NCI-H446 (cell line): ENCODE measurements around the gene ZNF439.
"Not testable (repeated sequence)": the region's sequence is repeated elsewhere in the genome, so short reads cannot be mapped to it uniquely, and the experiment has no call there.

Experiments
- DNase-seq, 2 experiments: peaks; one replicate each; lab custom pipeline; 2025; lab: John Stamatoyannopoulos, UW

Gene ZNF439

DNA sequence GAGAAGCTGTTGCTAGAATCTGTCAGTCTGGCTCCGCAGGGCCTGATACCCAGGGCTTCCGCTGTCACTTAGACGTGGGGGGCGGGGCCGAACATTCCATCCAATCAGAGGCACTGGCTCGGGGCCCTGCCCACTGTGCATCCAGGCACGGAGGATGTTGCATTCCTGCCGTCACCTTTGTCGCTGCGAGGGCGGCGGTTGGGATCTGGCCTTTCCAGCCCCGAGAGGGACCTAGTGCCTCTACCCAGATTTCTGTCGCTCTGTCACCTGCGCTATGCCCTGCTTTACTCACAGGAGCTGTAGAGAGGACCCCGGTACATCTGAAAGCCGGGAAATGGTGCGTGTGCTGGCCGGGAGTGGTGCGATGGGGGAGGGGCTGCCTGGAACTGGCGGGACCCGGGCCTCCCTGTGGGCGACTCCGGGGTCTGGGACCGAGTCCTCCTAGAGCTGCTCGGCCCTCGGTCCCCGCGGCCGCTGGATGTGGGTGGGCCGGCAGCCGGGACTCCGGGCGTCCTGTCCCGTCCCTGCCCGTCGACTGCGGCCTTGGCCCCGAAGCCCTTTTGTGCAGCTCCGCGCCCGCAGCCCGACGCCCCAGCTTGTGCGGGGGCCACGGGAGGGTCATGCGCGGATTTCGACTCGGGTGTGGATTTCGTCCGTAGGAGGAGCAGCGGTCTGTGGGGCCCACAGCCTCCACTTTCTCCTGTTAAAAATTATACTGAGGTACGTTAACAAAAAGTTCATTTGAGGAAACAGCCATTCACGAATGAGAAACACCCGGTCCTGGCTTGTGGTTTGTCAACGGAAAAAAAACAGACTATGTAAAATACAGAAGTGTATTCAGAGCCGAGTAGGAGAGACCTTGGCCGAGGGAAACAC lies at the start of gene ZNF439:
ZNF439 (plus strand) TSS at position 133 of the 876 bp plus-strand sequence; CDS start at position 275, 142 bp downstream.
- peak in 1 of 2 experiments; percentile 38 for DNase-seq

DNA sequence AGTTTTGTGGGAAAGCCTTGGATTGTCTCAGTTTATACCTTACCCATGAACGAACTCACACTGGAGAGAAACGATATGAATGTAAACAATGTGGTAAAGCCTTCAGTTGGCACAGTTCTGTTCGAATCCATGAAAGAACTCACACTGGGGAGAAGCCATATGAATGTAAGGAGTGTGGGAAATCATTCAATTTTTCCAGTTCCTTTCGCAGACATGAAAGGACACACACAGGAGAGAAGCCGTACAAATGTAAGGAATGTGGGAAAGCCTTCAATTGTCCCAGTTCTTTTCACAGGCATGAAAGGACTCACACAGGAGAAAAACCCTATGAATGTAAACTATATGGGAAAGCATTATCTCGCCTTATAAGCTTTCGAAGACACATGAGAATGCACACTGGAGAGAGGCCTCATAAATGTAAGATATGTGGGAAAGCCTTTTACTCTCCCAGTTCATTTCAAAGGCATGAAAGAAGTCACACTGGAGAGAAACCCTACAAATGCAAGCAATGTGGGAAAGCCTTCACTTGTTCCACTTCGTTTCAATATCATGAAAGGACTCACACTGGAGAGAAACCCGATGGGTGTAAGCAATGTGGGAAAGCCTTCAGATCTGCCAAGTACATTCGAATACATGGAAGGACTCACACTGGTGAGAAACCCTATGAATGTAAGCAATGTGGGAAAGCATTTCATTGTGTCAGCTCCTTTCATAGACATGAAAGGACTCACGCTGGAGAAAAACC lies 42.0 kb upstream of the ZNF439 start:
- DNase-seq, result no peak

GRCh38 chr19:11807099-11807380 lies 41.5 kb upstream of the ZNF439 start:
- no peak for DNase-seq

GRCh38 chr19:11813703-11814028 lies 34.9 kb upstream of the ZNF439 start:
- DNase-seq, result no peak

- peak; percentile 63 to 90 for DNase-seq
Observed at GRCh38 chr19:11814029-11814699, 34.4 kb upstream of the ZNF439 start, which contains the start of gene ZNF440. Gene ZNF440 (plus strand): TSS chr19:11814273. CDS start chr19:11814448, 175 bp downstream.

DNA sequence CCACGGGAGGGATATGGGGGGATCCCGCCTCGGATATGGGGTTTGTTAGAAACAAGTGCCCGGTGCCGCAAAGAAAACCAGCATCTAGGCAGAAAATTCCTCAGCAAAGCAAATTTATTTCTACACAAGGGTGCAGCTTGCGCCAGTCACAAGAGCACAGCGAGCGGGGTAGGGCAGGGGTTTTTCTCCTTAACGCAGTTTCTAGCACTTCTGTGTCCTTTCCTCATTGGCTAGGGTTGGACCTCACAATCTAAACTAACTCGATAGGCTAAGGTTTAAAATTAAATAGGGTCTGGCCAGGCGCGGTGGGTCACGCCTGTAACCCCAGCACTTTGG lies 33.9 kb upstream of the ZNF439 start:
- peak in 1 of 2 experiments; percentile 4 for DNase-seq

DNA sequence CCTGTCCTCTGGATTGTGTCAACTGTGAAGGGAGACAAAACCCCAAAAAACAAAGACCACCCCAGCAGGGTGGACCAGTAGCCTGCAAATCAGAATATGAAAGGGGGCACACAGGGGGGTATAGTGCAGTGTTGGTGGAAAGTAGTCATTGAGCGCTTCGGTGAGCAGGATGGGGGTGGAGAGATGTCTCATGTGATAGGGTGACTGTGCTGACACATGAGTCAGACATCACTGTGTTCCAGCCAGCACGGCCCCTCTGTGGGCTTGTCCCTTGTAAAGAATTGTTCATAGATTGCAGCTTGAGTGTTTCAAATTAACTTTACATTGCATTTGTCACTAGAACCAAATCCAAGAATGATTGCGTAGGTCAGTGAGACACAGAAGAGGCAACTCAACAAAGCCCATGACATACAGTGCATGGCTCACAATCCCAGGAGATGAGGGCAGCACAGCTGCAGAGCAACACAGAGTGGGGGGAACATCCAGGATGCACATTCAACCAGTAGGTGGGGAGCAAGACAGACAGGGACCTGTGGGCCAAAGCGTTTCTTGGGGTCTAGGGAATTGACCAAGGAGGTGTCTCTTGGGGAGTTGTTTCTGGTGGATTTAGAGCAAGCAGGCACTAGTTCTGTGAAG lies 26.9 kb upstream of the ZNF439 start:
- DNase-seq, result no peak

- DNase-seq, result not testable (repeated sequence)
Observed at GRCh38 chr19:11828957-11829876, 19.3 kb upstream of the ZNF439 start.

DNA sequence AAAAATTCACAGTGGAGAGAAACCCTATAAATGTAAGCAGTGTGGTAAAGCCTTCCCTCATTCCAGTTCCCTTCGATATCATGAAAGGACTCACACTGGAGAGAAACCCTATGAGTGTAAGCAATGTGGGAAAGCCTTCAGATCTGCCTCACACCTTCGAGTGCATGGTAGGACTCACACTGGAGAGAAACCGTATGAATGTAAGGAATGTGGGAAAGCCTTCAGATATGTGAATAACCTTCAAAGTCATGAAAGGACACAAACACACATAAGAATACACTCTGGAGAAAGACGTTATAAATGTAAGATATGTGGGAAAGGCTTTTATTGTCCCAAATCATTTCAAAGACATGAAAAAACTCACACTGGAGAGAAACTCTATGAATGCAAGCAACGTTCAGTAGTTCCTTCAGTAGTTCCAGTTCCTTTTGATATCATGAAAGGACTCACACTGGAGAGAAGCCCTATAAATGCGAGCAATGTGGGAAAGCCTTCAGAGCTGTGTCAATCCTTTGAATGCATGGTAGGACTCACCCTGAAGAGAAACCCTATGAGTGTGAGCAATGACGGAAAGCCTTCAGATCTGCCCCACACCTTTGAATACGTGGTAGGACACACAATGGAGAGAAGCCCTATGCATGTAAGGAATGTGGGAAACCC lies 16.1 kb upstream of the ZNF439 start:
- no peak for DNase-seq

GRCh38 chr19:11833541-11833940 lies 15.0 kb upstream of the ZNF439 start:
- DNase-seq, result no peak

DNA sequence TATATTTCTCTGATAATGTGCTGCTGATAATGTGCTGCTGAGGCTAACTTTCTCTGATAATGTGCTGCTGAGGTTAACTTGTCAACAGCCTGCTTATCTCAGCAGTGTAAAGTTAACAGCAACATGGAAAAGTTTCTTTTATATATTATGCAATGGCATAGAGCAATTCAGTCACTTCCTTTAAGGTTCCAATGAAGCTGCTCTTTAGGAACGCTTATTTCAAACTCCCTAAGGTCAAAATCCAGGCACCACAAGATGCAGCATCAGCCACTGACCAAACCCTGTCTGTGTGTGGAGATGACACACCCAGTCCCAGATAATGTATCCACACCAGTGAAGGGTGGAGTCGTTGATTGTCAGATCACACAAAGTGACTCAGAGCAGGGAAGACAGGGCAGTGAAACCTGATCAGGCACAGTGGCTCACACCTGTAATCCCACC lies 12.9 kb upstream of the ZNF439 start:
- DNase-seq, result not testable (repeated sequence)

- DNase-seq, result no peak
Observed at GRCh38 chr19:11843722-11844121, 4.8 kb upstream of the ZNF439 start.

GRCh38 chr19:11847615-11848014 lies 911 bp upstream of the ZNF439 start:
- not testable (repeated sequence) for DNase-seq

GRCh38 chr19:11848200-11848593 lies 329 bp upstream of the ZNF439 start:
- no peak for DNase-seq

DNA sequence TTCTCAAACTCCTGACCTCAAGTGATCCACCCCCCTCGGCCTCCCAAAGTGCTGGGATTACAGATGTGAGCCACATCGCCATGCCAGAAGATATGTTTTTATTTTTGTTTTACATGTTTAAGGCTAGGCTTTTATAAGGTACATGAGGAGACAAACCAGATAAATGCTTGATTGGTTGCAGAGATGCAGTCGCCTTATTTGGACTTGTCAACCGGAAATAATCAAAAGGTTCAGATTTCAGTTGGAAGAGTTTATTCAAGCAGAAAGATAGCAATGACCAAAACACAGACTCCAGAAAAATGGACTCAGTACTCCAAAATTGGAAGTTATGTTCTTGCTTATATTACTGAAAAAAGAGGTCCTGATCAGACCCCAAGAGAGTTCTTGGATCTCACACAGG lies 1.8 kb downstream of the ZNF439 start:
- not testable (repeated sequence) for DNase-seq

- no peak for DNase-seq
Observed at GRCh38 chr19:11853358-11853757, 4.8 kb downstream of the ZNF439 start.

- no peak for DNase-seq
Observed at GRCh38 chr19:11856596-11857250, 8.2 kb downstream of the ZNF439 start.

- no peak for DNase-seq
Observed at GRCh38 chr19:11860721-11861120, 12.2 kb downstream of the ZNF439 start.

GRCh38 chr19:11861301-11861700 lies 12.8 kb downstream of the ZNF439 start:
- no peak for DNase-seq

GRCh38 chr19:11867766-11868165 lies 19.2 kb downstream of the ZNF439 start:
- DNase-seq, result not testable (repeated sequence)
